GM12865 (cell line): Measurements from ENCODE around the gene ERN2.
"Not testable (repeated sequence)": the region's sequence is repeated elsewhere in the genome, so short reads cannot be mapped to it uniquely, and the experiment has no call there.

ENCODE experiments used
- DNase-seq: peaks from one replicate; pipeline ENCODE4 v3.0.0; 2010; ENCODE audit warnings: low read depth
- H3K4me3 ChIP-seq: 2 replicates; pipeline ENCODE4 v1.5.1; 2011; ENCODE audit warnings: mild to moderate bottlenecking, low read depth, low read length, control low read depth
- CTCF ChIP-seq: IDR thresholded peaks from 2 replicates; pipeline ENCODE4 v1.5.1; 2011; ENCODE audit warnings: low read length, control low read depth, low read depth, inconsistent platforms; ENCODE audit not compliant: insufficient read depth; ENCODE audit errors: missing control alignments

ERN2 gene

DNA sequence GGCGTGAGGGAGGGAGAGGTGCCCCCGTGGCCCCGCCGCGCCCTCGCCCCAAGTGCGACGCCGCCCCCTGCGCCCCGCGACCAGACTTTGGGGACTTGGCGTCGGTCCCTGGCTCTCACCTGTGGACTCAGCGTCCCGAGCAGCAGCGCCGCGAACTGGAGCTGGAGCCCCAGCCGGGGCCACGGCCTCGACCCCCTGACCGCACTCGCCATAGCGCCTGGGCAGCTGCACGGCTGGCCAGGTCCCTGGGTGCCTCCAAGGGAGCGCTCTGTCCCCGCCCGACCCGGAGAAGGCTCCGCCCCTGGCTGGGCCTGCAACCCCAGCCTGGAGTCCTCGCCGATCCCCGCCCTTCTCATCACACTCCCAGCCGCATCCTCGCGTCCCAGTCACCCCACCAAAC lies at the start of gene ERN2:
ERN2 (minus strand) TSS at position 247 of the 400 bp plus-strand sequence; CDS start at position 212, 35 bp downstream.
- no peak within 1 kb of the TSS for H3K4me3 ChIP-seq
- no peak for TF ChIP-seq CTCF
- no peak for DNase-seq

GRCh38 chr16:23757937-23758619 lies 45.1 kb upstream of the ERN2 start:
- no peak for TF ChIP-seq CTCF
- no peak for DNase-seq
- H3K4me3 ChIP-seq: no peak overlapping the region

DNA sequence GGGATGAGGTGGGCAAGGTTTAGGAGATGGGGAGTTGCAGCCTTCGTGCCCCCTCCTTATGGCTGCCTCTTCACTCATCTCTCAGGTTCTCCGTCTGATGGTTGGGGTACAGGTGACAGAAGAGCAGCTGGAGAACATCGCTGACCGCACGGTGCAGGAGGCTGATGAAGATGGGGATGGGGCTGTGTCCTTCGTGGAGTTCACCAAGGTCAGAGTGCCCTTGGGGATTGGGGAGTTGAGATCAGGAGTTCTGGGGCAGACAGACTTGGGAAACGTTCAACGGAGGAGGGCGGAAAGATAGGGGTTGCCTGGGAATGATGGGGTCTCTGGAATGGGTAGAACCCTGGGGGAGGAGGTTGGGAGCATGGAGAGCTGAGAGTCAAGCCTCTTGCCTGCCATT lies 44.1 kb upstream of the ERN2 start:
- DNase-seq: no peak
- TF ChIP-seq CTCF: no peak
- H3K4me3 ChIP-seq: no peak overlapping the region

DNA sequence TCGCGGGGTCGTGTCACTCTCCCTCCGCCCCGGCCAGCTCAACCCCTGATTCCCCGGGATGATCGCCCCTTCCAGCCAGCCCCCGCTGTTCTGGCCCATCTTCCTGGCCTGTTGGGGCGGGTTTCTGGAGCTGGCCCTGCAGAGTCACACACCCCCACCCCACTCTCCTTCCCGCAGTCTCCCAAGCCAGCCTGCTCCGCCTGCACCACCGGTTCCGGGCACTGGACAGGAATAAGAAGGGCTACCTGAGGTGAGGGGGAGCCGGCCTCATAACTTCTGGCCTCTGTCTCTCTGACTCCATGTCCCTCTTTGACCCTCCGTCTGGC lies 42.4 kb upstream of the ERN2 start:
- DNase-seq: no peak
- TF ChIP-seq CTCF: no peak
- H3K4me3 ChIP-seq: no peak overlapping the region

- no peak for TF ChIP-seq CTCF
- no peak within 1 kb of the TSS for H3K4me3 ChIP-seq
- no peak for DNase-seq
Observed at GRCh38 chr16:23754594-23755483, 41.8 kb upstream of the ERN2 start, which contains the start of gene CHP2. CHP2 (plus strand) TSS chr16:23755026; CDS start chr16:23755050, 24 bp downstream.

- no peak for TF ChIP-seq CTCF
- no peak overlapping the region for H3K4me3 ChIP-seq
Observed at GRCh38 chr16:23753908-23754593, 41.0 kb upstream of the ERN2 start.

DNA sequence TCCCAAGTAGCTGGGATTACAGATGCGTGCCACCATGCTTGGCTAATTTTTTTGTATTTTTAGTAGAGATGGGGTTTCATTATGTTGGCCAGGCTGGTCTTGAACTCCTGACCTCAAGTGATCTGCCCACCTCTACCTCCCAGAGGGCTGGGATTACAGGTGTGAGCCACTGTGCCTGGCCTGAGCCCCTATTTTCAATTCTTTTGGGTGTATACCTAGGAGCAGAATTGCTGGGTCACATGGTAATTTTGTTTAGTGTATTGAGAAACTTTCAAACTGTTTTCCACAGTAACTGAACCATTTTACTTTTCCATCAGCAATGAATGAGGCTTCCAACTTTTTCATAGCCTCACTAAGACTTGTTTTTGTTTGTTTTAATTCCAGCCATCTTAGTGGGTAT lies 38.0 kb upstream of the ERN2 start:
- DNase-seq, H3K4me3 ChIP-seq: not testable (repeated sequence)

More at GRCh38 chr16:23753908-23754593, 41.0 kb upstream of the ERN2 start:
- no peak for DNase-seq
